Stimulated activated CD4-positive, alpha-beta T cell treated with anti-CD3 and anti-CD28 coated beads, TNF-alpha, amount 100 ng/mL, for 1 hour (primary cell): ENCODE measurements around the gene KRT17.

Experiments
- DNase-seq, 3 donors: peaks; one replicate each; pipeline ENCODE4 v3.0.0-alpha.2; 2020; ENCODE audit warnings: low read depth in 3 of 3, low spot score in 1 of 3

KRT17 gene

DNA sequence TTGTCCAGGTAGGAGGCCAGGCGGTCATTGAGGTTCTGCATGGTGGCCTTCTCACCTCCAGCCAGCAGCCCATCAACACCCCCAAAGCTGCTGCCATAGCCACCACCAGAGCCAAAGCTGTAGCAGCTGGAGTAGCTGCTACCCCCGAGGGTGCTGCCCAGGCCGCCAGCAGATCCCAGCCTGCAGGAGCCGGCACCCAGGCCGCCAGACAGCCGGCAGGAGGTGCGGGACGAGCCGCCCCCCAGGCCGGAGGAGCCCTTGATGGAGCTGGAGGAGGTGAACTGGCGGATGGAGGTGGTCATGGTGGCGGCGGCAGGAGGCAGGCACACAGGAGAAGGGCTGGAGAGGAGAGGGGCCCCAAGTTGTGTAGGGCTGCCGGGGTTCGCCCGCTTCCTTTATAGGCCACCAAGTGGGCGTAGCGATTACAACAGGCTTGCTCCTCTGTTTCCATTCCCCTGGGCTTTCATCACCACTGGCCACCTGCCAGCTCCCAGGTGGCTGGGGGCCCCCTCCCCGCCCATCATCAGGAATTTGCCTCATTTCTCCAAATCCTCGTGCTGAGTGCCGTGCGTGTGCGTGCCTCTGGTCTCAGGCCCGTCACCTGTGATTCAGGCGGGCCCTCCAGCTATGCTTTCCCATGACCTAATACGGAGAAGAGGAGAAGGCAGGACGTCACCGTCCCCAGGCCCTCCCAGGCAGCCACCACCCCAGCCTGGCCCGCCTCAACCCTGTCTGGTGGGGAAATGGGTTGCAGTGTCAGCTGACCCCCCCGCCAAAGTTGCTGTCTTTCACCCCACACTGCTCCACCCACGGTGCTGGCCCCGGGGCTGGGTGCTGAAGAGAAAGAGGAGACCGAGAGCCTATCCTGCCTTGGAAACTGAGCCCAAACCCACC, at the start of gene KRT17:
Gene KRT17 (minus strand): TSS at position 368 of the 894 bp plus-strand sequence. CDS start 66 bp downstream, at position 302.
- no peak for DNase-seq

DNA sequence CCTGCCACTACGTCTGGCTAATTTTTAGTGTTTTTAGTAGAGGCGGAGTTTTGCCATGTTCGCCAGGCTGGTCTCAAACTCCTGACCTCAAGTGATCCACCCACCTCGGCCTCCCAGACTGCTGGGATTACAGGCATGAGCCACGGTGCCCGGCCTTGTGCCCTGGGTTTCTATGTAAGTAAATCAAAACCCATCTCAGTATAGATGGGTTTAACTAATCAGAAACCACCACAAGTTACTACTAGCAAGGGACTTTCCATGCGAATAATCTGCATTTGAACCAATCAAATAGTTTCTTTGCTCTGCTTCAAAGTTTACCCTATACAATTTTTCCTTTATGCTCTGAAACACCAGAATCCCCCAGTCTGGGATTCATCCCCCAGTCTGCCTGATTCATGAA, 47.8 kb upstream of the KRT17 start:
- no peak for DNase-seq

GRCh38 chr17:41667280-41668041, 43.1 kb upstream of the KRT17 start:
- no peak for DNase-seq

- DNase-seq = peak; percentile 64 to 87 (median 78)
Measured at GRCh38 chr17:41666708-41667279, 42.4 kb upstream of the KRT17 start.

GRCh38 chr17:41666237-41666641, 41.9 kb upstream of the KRT17 start:
- peak in 2 of 3 donors; percentile 35 to 49 for DNase-seq

DNA sequence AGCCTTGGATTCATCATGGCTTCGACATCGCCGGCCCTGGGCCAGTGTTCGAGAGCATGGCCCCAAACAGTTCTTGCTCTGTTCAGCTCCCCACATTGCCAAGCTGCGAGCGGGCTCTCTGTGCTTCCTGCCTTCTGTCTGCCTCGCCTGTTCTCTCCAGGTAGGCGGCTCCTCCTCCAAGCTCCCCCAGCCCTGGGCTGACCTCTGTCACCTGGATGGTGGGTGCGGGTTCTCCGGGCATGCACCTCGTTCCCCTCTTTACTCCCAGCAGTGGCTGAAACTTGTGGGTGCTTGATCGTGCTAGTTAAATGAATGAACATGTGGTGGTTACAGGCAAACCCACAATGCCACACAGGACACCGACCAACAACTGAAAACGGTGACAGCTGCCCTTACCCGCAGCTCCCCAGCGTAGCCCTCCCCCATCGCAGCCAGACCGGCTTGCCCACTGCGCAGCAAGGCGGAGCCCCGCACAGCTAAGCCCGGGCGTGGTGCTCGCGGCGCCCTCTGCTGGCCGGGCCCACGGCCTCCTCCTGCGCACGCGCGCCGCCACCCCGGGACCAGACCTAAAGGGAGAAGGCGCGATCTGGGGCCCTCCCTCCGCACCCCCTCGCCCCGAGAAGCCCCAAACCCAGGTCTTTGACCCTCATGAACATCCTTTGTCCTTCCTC, 41.3 kb upstream of the KRT17 start:
- DNase-seq = peak; percentile 67 to 92 (median 80)

DNA sequence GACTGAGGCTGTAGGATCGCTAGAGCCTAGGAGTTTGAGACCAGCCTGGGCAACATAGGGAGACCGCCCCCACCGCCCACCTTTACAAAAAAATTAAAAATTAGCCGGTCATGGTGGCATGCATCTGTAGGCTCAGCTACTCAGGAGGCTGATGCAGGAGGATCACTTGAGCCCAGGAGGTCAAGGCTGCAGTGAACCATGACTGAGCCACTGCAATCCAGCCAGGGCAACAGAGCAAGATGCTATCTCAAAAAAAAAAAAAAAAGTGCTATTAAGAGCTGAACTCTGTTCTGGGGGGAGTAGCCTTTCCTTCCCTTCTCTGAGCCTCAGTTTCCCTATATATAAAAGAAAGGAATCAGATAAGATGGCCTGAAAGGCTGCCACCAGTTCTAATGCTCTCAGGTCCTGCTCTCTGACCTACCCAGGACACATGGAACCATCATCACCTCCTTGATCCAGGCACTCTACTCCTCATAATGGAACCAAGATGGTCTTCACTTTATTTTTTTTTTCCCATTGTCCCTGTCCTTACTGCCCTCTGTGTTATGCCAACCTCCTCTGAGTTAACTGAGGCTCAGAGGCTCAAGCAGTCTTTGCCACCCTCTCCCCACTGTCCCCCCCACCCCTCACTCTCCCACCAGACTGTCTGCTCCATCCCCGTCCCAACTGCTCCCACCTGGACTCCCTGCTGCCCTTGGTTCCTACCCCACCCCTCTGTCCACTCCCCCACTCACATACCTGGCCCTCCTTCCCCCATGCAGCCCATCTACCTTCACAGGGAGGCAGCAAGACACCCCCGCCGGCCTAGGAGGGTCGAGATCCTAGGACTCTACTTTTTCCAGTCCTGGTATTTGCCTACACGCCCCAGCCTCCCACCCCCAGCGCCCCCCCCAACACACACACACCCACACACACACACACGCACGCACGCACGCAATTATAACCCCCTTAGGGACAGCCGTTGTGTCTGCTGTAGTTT, 40.5 kb upstream of the KRT17 start:
- no peak for DNase-seq

DNA sequence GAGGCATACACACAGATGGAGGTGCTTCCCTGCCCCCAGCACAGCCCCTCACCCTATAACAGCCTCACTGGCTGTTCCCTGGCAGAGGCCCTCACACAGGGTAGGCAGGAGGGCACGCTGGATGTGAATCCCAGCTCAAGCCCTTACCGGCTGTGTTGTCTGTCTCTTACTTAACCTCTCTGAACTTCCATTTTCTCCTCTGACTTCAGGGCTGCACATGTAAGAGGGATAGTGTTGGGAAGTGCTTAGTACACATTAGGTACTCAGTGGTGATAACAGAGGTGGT, 39.7 kb upstream of the KRT17 start:
- no peak for DNase-seq

DNA sequence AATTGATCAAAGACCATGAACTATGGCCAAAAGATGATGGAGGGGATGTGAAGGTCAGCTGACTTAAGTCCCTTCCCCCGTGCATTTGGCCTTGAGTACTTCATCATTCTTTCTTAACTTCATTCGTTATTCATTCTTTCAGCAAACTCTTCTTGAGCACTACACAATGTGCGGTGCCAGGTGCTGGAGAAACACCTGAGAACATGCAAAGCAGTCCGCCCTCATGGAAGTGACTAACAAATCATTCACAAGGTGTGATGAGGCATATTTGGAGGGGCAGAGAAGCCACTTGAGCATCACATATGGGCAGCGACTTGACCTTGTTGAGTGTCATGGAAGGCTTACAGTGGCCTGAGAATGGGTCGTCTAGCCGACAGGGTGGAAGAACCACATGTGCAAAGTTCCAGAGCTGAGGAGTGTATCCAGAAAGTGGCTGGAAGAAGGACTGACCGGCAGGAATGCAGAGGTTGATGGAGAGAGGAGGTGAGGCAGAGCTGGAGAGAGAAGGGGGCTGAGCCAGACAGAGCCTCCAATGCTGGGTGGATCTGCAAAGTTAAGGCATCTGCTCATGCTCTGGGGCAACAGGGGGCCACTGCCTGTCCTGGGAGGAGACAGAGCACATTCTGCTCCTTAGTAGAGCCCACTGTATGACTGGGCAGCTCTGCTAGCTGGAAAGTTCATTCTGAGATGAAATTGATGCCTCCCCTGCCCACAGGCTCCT, 39.2 kb upstream of the KRT17 start:
- no peak for DNase-seq

DNA sequence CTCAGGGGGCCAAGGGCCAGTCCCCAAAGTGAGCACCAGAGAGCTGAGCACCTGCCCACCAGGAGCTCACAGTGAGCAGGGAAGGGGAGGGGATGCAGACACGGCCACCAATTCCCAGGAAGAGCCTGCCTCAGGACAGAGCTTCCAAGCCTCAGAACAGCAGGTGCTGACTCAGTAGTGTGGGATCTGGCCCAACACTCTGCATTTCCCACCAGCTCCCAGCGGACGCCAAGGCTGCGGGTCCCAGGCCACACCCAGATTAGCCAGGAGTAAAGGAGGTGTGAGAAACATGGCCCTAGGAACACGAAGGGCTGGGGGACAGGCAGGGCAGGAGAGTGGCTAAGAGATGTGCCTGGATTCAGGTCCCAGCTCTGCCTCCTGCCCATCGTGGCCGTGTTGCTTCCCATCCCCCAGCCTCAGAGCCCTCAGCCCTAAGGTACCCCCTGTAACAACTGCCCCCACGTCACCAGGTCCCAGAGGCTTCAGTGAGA, 35.9 kb upstream of the KRT17 start:
- DNase-seq = no peak

DNA sequence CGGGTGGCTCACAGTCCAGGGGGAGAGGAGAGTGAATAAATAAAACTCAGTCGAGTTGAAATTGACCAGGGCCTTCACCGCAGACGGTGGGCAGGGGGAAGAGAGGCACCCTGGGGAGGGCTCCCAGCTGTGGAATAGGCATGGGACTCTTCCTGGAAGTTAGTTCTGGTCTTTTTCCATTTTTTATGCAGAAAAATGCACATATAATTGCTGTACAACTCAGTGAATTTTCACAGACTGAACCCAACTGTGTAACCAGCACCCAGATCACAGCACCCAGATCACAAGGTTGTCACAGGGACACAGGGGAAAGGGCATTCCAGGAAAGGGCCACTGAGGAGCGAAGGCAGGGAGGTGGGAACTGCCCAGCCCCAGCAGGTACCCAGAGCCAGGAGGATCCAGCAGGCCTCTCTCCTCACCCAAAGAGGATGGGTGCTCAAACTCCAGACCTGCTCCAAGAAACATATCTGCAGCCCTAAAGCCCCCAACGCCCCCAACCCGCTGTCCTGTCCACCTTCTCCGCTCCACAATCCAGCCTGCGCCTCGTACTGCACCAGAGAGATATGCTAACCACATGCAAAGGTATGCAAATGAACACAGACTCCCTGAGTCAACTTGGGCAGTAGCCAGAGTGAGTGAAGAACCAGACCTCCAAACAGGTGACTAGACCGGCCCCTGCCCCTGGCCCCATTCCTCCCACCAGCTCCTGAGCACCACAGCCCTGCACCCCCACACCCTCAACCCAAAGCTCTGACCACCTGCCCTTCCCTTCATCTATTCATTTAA, 35.2 kb upstream of the KRT17 start:
- DNase-seq = no peak

DNA sequence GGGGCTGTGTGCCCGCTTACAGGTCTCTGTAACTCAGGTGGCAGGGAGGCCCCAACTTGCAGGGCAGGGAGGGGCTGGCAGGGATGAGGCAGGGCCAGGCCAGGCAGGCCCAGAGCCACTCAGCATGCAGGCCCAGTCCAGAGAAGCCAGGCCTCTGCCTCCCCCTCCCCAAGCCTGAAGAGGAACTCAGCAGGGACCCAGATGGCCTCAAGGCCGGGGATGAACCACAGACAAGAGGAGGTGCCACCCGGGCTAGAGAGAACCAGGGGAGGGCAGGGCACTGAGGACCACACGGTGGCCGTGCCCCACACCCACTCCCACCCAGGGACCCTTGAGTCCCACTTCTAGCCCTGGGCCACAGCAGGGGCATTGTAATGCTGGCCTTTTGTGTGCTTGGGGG, 34.5 kb upstream of the KRT17 start:
- no peak for DNase-seq

DNA sequence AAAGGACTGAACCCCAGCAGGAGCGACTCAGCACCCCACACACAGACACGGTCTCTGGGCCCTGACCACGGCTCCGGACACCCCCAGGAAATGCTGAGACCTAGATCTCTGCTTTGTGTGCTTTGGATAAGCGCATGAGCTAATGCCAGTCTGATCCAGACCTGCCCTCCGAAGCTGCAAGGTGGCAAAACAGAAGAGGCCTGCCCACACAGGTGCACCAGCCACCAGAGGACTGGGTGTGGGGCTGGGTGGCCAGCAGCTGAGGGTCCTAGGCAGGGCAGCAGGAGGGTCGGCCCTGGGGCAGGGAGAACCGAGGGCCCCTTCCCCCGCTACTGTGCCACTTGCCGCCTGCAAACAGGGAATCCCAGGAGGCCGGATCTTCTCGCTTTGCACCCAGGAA, 33.6 kb upstream of the KRT17 start:
- DNase-seq = no peak

DNA sequence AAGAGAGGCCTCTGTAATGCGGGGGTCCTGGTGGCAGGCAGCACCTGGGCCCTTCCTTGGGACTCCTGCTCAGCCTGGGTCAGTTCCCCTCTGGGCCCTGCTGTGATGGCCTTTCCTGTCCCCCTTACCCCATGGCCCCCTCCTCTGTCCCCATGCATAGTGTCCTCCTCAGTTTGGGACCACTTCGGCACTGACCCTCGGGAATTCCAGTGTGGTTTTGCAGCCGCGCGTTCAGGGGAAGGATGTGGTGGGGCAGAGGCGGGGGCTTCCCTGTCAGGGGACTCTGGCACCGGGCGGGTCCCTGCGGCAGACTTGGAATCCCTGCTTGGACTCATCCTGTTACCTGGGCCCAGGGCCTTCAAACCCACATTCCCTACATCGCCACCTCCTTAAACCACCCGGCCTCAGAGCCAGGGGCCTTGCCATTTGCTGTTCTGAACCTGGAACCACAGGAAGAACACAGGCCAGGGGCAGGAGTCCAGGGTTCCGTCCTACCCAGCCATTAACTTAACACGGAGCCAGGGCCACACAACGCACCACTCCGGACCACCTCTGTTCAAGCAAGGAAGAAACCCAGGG, 32.9 kb upstream of the KRT17 start:
- no peak for DNase-seq

DNA sequence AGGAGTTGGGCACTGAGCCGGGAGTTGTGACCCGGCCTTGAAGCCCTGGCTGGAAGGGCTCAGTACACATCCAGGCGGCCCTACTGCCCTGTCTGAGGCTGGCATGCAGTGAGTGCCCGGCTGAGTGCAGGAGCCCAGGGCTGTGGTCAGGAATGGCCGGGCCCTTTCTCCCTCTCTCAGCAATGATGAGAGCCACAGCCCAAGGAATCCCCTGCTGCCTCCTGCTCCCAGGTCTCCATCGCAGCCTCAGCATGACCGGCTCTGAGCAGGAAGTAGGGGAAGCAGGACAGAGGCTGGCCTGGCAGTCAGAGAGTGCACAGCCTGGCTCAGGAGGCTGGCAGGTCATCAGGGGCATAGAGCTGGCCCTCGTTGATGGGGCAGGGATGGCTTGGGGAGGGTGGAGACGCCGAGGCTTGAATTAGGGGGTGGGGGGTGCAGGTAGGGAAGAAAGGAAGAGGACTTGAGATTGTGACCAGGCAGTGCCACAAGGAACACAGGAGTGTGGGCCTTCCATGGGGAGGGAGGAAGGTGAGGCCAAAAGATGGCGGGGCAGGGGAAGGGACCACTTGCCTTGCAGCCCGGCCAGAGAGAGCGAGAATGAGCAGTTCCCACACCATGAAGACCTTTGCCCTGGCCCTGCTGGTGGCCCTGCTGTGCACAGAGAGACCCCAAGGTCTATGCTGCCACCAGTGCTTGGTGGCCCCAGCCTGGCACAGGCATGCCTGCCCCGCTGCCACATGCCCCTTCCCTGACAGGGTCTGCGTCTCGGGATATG, 32.1 kb upstream of the KRT17 start:
- no peak for DNase-seq

DNA sequence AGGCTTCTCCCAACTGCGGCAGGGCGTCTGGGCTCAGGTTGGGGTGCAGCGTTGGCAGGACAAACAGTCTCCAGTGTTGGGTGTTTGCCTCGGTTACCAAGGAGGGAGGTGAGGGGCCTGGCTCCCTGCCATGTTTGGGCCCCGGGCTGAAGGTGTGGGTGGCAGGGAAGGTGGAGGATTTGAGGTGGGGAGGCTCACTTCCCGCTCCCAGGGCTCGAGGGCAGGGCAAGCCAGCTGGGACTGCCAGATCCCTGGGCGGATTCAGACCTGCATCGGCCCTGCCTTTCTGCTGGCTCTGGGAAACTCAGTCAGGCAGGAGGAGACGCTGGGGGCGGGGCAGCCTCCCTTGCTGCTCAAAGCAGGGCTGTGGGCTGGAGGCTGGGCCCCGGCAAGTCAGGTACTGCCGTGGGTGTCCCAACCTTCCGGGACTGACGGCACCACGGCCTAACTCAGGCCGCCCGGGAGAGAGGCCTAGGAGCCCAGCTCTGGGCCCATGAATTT, 31.3 kb upstream of the KRT17 start:
- DNase-seq = no peak
